NCI-H2227 (cell line): Measurements from ENCODE around the gene LCE4A.

ENCODE experiments used
- DNase-seq: peaks from one replicate; lab custom pipeline; 2025; ENCODE audit not compliant: unreplicated experiment; lab: John Stamatoyannopoulos, UW

The LCE4A gene

GRCh38 chr1:152745289-152745704, 37.3 kb downstream of the LCE4A start:
- no peak for DNase-seq

GRCh38 chr1:152745765-152746444, 37.9 kb downstream of the LCE4A start:
- no peak for DNase-seq

GRCh38 chr1:152747831-152748230, 39.9 kb downstream of the LCE4A start:
- no peak for DNase-seq

- DNase-seq, result no peak
Observed at GRCh38 chr1:152752225-152752624, 44.3 kb downstream of the LCE4A start.

- no peak for DNase-seq
Observed at GRCh38 chr1:152753586-152753985, 45.6 kb downstream of the LCE4A start.

GRCh38 chr1:152756872-152757271, 48.9 kb downstream of the LCE4A start:
- no peak for DNase-seq

- no peak for DNase-seq
Observed at GRCh38 chr1:152757747-152758146, 49.8 kb downstream of the LCE4A start, which contains the start of gene KPRP. TSS of gene KPRP (plus strand) at chr1:152758025. CDS start at chr1:152759589, 1,564 bp downstream.

GRCh38 chr1:152758636-152759035, 50.7 kb downstream of the LCE4A start:
- DNase-seq, result no peak
